Stimulated activated CD8-positive, alpha-beta memory T cell treated with anti-CD3 and anti-CD28 coated beads, Interleukin-7, amount 100 ng/mL, for 48 hours (primary cell): ENCODE data around the gene DHX34.

Experiments used
- DNase-seq, 2 donors: peaks; one replicate each; pipeline ENCODE4 v3.0.0-alpha.2; 2020; ENCODE audit warnings: low read depth in 1 of 2; ENCODE audit errors: extremely low read depth in 1 of 2

Gene DHX34

DNA sequence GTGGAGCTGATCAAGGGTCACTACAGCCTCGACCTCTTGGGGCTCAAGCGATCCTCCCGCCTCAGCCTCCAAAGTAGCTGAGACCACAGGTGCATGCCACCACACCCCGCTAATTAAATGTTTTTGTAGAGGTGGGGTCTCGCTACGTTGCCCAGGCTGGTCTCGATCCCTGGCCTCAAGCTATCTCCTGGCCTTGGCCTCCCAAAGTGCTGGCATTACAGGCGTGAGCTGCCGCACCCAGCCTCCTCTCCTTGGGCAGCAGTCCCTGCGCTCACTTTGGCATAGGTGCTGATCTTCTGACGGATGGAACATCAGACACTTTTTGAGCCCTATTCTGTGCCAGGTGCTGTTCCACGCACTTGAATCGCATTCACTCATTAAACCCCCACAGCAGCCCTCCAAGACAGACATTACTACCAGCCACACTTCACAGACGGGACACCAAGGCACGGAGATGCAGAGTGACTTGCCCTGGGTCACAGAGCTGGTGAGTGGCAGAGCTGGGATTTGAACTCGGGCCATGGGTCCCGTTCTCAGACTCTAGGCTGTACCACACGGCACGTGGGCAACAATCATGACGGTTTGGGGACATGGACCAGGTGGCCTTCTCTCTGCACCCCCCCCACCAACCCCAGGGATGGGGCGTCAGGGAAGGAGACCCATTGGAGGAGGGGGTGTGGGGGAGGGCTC, 67.0 kb downstream of the DHX34 start:
- DNase-seq: no peak

DNA sequence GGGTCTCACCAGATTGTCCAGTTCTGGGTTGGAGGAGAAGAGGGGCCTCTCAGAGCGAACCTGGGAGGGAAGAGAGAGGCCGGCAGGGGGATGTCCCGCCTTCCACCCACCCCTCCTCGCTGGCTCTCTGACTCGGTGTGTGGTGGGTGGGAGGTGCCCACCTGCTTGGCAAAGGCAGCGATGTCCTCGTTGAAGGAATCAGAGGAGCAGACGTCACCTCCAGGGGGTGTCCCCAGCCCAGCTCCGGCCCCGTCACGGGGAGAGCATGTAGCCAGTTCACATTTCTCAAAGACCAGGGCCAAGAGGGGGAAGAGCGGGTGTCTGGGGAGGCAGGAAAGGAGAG, 67.5 kb downstream of the DHX34 start:
- DNase-seq: no peak

DNA sequence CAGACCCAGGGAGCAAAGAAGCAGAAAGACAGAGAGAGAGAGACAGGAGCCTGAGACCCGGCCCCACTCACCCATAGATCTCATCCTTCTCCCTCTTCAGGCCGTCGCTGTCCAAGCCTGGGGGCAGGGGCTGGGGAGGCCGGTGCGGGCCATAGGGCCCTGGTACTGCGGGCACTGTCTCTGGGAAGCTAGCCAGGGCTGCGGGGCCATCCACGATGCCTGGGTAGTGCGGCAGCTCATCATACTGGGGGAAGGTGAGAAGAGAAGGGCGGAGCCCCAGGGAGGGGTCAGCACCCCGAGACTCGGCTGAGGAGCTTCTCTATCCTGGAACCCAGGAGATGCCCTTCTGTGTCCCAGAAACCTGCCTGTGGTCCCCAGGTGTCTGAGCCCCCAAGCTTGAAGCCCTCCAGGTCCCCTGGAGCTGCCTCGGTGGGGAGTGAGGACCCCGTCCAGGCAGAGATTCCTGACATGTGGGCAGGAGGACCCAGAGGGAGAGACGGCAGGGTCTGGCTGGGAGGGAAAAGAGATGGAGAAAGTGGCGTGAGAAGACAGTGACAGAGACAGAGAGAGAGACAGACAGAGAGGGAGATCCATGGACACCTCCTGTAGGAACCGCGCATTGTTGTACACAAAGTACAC, 68.1 kb downstream of the DHX34 start:
- no peak for DNase-seq

DNA sequence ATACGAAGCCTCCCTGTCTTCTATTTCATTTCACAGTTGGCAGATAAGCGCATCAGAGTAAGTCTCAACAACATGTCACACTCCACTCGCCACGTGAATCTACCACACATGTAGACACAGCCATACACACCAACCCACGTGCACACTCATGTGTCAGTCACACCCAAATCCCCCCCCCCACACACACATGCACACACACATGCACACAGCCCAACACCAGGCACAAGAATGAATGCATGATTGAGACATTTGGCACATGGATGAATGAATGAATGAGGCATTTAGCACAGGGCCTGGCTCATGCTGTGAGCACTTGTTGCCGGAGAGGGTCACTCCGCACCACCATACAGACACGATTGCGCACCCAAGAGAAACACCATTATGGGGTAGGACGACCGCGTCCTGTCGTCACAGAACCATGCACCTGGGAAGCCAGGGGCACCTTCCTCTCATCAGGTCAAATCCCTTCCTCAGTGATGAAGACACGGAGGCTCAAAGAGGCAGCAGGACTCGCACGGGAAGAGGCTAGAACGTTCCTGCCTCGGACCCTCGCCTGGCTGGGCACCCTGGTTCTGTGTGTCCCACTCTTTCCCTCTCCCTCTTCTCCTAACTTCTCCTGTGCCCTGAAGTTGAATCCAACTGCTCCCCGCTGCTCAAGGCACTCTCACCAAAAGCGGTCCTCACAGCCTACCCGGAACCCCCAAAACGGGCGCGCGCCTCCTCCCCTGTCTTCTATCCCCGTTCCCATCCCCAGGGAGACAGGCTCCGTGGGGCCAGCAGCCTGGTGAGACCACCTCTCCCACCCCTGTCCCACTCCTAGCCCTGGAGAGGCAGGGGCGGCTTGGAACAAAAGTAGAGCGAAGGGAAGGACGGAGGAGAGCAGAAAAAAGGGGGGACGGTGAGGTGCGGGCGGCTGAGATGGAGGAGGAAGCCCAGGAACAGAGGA, 68.9 kb downstream of the DHX34 start:
- DNase-seq: no peak

DNA sequence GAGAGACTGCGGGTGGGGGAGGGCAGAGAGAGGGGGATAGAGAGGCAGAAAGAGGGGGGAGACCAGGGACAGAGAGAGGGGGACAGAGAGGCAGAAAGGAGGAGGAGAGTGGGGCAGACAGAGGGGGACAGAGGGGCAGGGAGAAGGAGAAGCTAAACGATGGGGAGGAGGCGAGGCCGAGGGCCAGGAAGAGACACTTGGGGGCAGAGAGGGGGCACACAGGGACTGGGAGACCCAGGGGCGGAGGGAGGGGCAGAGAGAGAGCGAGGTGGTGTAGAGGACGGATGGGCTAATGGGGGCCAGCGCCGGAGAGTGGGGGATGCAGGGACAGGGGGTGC, 69.5 kb downstream of the DHX34 start:
- DNase-seq: no peak

DNA sequence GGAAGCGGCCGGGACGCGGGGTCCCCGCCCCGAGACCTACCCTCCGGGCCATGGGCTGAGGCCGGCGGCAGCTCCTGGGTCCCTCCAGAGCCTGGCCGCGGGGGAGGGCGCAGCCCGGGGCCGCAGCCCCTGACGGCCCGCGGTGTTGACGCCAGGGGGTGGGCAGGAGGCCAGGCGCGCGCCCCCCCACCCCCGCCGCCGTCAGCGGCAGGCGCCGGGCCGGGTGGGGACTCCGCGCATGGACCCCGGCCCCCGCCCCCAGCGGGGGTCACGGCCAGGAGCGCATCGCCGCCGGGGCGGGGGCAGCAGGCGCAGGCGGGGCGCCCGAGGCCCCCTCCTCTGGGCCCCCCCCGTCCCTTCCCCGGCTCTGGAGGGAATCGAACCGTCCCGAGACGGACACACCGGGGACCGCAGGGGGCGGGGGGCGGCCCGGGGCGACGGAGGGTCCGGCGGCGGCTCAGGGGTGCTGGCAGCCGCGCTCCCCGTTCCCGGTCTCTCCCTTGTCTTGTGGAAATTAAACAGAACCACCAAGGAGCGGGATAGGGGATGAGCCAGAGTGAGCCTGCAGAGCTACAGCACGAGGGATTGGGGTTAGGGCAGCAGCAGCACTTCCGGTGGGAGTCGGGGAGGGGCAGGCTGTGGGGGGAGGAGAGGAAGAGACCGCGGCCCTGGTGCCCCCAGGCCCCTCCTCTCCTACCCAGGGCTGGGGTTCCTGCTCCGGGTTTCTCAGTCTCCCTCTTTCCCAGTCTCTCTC, 70.1 kb downstream of the DHX34 start, which contains the start of gene MEIS3:
Gene MEIS3, minus strand, starts transcription at position 498 of the 754 bp plus-strand sequence. Its CDS starts 446 bp downstream, at position 52.
- DNase-seq: no peak

DNA sequence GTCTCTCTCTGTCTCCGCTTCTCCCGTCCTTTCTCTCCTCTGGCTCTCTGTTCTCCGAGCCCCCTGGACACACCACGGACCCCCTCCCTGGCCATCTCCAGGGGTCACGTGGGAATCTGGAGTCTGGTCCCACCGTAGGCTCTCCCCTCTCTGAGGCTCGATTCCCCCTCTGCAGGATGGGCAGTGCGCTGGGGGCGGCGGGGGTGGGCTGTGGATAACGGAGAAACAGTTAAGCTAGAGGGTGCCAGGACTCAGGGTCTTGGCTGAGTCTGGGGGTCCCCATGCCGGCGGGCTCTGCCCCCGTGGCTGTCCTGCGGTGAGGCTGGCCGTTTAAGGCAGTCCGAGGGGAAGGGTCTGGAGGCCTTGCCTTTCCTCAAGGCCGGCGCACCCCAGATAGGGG, 70.7 kb downstream of the DHX34 start:
- no peak for DNase-seq

DNA sequence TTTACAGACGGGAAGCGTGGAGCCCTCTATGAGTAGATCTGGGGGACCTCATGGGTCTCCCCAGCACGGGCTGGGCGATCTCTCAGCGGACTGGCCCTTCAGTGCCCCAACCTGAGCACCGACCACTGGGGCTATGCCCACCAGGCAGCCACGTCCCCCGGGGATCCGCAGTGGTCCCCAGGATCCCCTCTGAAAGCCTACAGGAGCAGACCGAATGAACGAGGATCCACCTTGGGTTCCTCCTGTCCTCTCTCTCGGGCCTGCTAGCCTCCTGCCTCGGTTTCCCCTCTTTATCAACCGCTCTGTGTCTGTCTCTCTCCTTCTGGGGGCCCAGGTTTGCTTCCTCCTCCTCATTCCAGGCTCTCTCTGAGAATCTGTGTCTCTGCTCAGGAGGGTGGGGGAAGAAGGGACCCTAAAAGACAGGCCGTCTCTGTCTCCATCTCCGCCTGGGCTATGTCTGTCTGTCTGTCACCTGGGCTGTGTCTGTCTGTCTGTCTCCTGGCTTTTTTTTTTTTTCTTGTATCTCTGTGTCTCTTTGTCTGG, 72.2 kb downstream of the DHX34 start:
- DNase-seq: no peak

DNA sequence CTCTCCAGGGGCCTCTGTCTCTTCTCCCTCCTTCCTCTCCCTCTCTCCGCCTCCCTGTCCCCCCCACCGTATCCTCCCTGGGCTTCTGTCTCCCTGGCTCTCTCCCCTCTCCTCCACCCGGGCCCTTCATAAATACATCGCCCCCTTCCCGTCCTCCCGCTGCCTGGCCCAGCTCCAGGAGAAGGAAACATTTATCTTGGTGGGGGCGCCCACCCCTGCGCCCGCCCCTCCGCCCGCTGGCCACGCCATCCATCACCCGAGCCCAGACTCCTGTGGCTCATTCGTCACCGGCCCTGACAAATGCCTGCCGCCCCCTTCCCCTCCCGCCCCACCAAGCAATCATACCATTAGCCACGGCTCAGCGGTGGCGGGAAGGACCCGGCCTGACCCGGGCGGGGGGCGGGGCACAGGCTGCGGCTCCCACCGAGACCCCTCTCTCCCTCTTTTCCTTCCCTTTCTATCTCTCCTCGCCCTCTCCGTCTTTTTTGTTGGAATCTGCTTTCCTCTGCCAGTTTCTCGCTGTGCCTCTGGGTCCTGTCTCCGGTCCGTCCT, 72.8 kb downstream of the DHX34 start:
- DNase-seq: no peak

DNA sequence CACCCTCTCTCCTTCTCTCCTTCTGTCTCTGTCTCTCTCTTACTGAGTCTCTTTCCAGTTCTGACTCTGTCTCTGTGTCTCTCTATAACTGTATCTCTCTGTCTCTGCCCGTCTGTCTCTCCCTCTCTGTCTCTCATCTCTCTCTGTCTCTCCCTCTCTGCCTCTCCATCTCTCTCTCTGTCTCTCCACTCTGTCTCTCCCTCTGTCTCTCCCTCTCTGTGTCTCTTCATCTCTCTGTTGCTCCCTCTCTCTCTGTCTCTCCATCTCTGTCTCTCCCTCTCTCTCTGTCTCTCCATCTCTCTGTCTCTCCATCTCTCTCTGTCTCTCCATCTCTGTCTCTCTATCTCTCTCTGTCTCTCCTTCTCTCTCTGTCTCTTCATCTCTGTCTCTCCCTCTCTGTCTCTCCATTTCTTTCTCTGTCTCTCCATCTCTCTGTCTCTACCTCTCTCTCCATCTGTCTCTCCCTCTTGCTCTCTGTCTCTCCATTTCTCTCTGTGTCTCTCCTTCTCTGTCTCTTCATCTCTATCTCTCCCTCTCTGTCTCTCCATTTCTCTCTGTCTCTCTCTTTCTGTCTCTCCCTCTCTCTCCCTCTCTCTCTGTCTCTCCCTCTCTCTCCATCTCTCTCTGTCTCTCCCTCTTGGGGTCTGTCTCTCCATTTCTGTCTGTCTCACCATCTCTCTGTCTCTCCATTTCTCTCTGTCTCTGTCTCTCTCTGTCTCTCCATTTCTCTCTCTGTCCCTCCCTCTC, 73.5 kb downstream of the DHX34 start:
- no peak for DNase-seq

DNA sequence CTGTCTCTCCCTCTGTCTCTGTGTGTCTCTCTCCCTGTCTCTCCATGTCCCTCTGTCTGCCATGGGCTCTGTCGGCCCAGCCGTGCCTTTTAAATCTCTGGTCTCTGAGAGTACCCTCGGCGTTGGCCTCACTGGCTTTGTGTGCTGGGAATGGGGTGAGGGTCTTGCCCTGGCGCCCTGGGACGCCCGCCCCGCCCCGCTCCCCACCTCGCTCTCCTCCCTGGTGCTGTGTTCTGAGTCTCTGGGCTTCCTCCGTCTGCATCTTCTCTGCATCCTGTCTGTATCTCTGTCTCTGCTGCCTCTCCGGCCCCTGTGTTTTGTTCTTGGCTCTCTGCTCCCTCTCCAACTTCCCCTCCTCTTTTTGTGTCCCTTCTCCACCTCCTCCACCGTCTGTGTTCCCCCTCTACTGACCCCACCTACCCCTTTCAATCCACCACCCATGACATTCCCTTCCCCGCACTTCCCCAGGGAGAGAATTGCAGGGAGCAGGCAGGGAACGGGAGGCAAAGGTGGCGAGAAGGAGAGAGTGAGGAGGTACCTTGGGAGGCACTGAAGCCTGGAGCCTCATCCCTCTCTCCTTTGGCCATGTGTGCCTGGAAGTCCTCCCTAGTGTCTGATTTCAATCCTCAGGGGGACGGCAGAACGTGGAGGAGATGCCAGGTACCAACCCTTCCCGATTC, 74.2 kb downstream of the DHX34 start:
- DNase-seq: no peak

DNA sequence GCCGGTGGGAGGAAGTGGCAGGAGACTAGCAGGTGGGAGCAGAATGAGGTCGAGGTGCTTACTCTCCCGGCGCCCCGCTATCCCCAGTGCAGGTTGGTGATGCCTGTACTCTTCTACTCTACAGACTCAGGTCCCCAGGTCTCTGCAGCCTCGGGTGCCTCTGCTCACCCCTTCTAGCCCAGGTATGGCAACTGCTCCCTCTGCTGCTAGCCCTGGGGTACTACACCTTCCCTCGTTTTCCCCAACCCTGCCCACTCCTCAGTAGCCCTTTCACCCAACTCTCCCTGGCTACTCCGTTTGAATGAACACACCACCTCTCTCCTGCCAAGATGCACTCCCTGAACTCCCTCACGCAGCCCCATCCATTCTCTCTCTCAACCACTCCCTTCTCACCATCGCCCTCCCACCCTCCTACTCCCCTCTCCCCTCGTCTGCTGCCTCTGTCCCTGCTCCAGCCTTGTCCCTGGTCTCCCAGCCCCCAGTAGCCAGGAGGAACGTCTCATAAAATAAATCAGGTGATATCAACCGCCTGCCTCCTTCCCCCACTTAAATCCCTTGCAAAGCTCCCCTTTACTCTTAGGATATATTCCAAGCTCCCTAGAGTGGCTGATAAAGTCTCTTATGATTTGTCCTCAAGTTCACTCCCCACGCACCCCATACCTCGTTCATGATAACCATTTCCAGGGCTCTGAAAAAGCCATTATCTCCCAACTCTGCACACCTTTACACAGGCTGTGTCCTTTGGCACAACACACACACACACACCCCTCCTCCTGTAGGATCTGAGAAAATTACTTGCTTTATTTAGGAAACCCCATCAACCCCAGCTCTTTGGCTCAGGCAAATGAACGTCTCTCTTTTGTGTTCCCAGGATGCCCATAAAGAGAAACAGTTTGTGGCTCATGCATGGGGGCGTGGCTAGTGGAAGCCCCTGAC, 78.4 kb downstream of the DHX34 start:
- DNase-seq: peak in 1 of 2 donors; percentile 53

DNA sequence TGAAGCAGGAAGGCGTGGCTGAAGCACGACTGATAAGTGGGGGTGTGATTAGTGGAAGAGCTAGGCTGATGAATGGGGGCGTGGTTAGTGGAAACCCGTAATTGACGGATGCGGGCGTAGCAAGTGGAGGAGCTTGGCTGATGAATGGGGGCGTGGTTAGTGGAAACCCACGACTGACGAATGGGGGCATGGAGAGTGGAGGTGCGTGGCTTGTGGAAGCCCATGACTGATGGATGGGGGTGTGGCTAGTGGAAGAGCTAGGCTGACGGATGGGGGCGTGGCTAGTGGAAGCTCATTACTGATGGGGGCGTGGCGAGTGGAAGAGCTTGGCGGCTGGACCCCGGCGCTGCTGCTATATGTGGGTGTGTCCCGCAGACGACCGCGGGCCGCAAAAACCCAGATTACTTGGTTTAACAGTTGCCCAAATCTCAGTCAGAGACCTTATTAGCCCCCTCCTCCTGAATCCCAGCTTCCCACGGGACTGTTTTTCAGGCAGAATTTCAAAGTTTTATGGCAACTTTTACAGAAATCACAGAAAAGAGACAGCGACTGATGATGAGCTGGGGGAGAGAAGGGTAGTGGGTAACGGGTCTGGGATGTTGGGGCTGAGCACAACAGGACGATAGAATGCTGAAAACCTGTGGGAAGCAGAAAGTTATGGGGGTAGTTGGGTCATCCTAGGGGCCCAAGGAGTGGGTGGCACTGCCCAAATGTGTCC, 79.2 kb downstream of the DHX34 start:
- peak; percentile 66 to 92 for DNase-seq

DNA sequence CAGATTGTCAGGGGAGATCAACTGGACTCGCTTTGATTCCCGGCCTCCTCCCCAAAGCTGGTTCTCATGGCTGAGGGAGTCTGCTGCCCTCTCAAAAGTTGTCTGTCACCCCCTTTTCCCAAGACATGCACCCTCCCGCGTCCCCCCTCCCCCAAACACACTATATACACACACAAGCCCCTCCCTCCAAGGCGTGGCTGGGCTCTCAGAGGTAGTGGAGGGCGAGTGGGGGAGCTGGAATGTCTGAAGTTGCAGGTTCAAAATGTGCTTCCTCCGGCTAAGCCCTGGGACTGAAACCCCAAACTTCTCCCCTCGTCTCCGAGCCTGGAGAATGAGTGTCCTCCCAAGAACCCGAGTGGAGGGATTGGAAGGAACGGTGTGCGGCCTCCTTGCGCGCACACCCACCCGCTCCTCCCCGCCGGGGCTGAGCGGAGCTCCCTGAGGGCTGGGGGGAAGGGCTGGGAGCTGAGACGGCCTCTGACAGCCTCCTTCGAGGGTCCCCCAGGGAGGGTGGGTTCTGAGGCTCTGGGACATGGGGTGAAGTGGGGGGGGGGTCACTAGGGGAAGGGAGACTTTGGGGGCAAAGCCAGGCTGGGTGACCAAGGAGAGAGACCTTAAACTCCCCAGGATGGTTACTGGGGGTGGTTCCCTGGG, 80.2 kb downstream of the DHX34 start:
- DNase-seq: no peak

DNA sequence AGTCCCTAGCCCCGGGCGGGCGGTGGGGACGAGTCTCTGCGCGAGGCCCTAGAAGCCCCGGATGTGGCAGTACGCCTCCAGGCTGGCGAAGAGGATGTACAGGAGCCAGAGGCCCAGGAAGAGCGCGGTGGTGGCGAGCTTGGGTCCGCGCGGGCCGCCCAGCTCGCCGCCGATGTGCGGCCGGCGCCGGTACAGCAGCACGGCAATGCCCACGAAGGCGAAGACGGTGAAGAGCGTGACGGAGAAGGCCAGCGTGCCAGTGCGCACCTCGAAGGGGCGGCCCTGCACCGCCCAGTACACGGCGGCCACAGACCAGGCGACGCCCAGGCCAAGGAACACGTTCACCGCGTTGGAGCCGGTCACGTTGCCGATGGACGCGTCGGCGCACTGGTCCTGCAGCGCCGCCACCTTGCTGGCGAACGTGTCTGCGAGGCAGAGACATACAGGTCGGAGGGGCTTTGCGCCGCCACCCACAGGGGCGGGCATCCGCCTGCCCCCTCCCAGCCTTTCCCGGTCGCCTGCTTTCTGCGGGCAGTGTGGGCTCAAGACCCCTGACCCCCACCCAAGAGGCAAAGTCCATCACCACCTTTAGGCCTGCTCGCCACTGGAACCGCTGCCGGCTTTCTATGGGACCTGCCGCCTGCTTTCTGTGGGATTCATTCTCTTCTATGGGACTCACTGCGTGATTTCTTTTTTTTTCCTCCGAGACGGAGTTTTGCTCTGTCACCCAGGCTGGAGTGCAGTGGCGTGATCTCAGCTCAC, 81.1 kb downstream of the DHX34 start:
- DNase-seq: no peak

DNA sequence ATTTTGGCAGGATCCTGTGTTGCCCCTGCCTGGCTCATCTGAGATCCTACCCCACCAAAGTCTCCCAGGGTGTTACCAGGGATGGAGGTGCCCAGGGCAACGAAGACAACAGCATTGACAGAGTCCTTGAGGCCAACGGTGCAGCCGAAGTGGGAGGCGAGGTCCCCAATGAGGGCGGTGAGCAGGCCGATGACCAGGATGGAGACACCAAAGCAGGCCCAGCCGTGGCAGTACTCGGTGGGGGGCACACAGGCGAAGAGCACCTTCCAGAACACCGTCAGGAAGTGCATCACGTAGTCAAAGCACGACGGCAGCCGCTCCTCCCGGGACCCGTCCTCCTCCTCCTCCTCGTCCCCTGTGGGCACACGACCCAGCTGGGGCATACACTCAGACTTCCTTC, 83.0 kb downstream of the DHX34 start:
- no peak for DNase-seq
